Left lung (tissue), 10 donors: ENCODE data around the gene HS6ST1. TPM values are rescaled to one million over a fixed set of nuclear protein-coding genes. Genes with fewer than 3 reads are reported as not detected.
"Not testable (repeated sequence)": the region's sequence is repeated elsewhere in the genome, so short reads cannot be mapped to it uniquely, and the experiment has no call there.

ENCODE experiments used
- ATAC-seq: fragments of 200-7000 bp; cut with Tn5 transposase; one replicate; pipeline ENCODE4 v1.9.1; 2020; ENCODE audit warnings: moderate library complexity
- DNase-seq, 4 donors: peaks; one replicate each; pipeline ENCODE4 v3.0.0-alpha.2; 2013 to 2020
- H3K27ac ChIP-seq, 2 donors: fragments of 200-600 bp; sonication (generic) in 1 of 2; one replicate each; pipeline versions ENCODE4 v1.5.0 to v1.8.0; 2020 to 2021
- H3K27me3 ChIP-seq, 2 donors: fragments of 200-600 bp; sonication (generic) in 1 of 2; one replicate each; pipeline versions ENCODE4 v1.5.0 to v1.8.0; 2020 to 2021
- H3K36me3 ChIP-seq, 2 donors: fragments of 200-600 bp; sonication (generic) in 1 of 2; one replicate each; pipeline versions ENCODE4 v1.5.0 to v1.8.0; 2020 to 2021
- H3K4me1 ChIP-seq, 2 donors: fragments of 200-600 bp; one replicate each; pipeline ENCODE4 v1.8.0; 2021
- H3K4me3 ChIP-seq, 2 donors: fragments of 200-600 bp; sonication (generic) in 1 of 2; one replicate each; pipeline versions ENCODE4 v1.5.0 to v1.8.0; 2020 to 2021; ENCODE audit warnings: mild to moderate bottlenecking in 1 of 2
- H3K9me3 ChIP-seq, 2 donors: fragments of 200-600 bp; sonication (generic) in 1 of 2; one replicate each; pipeline versions ENCODE4 v1.5.0 to v1.8.0; 2020 to 2021
- CTCF ChIP-seq, 2 donors: fragments of 200-600 bp; sonication (generic) in 1 of 2; IDR thresholded peaks; one replicate each; pipeline versions ENCODE4 v1.5.0 to v1.8.0; 2021; ENCODE audit warnings: antibody characterized with exemption in 2 of 2
- intact Hi-C, 2 donors: fragments of 100-400 bp; cut with DNase I; formaldehyde crosslinking; loops; one replicate each; pipeline versions ENCODE4 v1.11.2 to v1.14.2; 2022
- polyA plus RNA-seq, 6 donors: library from polyadenylated mRNA; unstranded; fragments of 120-200 nt; gene quantifications; one replicate each; pipeline ENCODE4 v1.2.1, GENCODE V29; 2013; ENCODE audit not compliant: insufficient read length in 6 of 6
- total RNA-seq, 2 donors: library from RNA; stranded (reverse); fragmentation: NEBNext Ultra II Directional; extraction: Animal tissue kit (Norgen Biotek cat#: 25700); gene quantifications; one replicate each; pipeline ENCODE4 v1.2.1, GENCODE V29; 2021
- donor health status: DM: no; HTN: yes; CAD: no.
- donor health status: DM: no; HTN: no; CAD: no.

Gene HS6ST1
- total and polyA plus RNA-seq, 8 donors: 29.3 to 46.4 (median 37.2) TPM

- Histone ChIP-seq H3K36me3 (no peaks in the 10 kb centered on the region), H3K4me3 (no peak overlapping the region), H3K4me1 (no peaks in the 10 kb centered on the region), H3K27ac (no peak overlapping the region), H3K27me3 (no peaks in the 10 kb centered on the region), H3K9me3 (no peaks in the 10 kb centered on the region)
- ATAC-seq (peak; percentile 96), DNase-seq (no peak)
- intact Hi-C loops: no loop called here
- TF ChIP-seq CTCF (IDR thresholded peaks at IDR 0.05): no peak
Measured at GRCh38 chr2:128260239-128261138, 58.2 kb downstream of the HS6ST1 start.

- no peak for DNase-seq
- intact Hi-C loops: no loop called here
Measured at GRCh38 chr2:128259585-128259984, 59.1 kb downstream of the HS6ST1 start.

GRCh38 chr2:128258218-128258617, 60.5 kb downstream of the HS6ST1 start:
- Histone ChIP-seq H3K27me3 (no peaks in the 10 kb centered on the region), H3K27ac (no peak overlapping the region), H3K4me1 (no peaks in the 10 kb centered on the region), H3K4me3 (no peak overlapping the region), H3K36me3 (no peaks in the 10 kb centered on the region), H3K9me3 (no peaks in the 10 kb centered on the region)
- intact Hi-C loops: no loop called here
- TF ChIP-seq CTCF (IDR thresholded peaks at IDR 0.05): no peak
- no peak for ATAC-seq
- no peak for DNase-seq

More at GRCh38 chr2:128259585-128259984, 59.1 kb downstream of the HS6ST1 start:
- H3K4me3 ChIP-seq: no peak overlapping the region
- TF ChIP-seq CTCF (IDR thresholded peaks at IDR 0.05): no peak
- no peaks in the 10 kb centered on the region for H3K27me3 ChIP-seq
- H3K9me3 ChIP-seq: no peaks in the 10 kb centered on the region
- H3K4me1 ChIP-seq: no peaks in the 10 kb centered on the region
- ATAC-seq: no peak
- no peak overlapping the region for H3K27ac ChIP-seq
- no peaks in the 10 kb centered on the region for H3K36me3 ChIP-seq

GRCh38 chr2:128252501-128252900, 66.2 kb downstream of the HS6ST1 start:
- no peak for ATAC-seq
- no peak for TF ChIP-seq CTCF (IDR thresholded peaks at IDR 0.05)
- intact Hi-C loops: no loop called here

GRCh38 chr2:128252086-128252485, 66.6 kb downstream of the HS6ST1 start:
- H3K27ac ChIP-seq, H3K36me3 ChIP-seq, H3K4me3 ChIP-seq, H3K9me3 ChIP-seq, H3K27me3 ChIP-seq, ATAC-seq, DNase-seq, intact Hi-C loops, H3K4me1 ChIP-seq: not testable (repeated sequence)

More at GRCh38 chr2:128252501-128252900, 66.2 kb downstream of the HS6ST1 start:
- DNase-seq: no peak
- no peak overlapping the region for H3K4me3 ChIP-seq
- no peak overlapping the region for H3K27ac ChIP-seq
- no peaks in the 10 kb centered on the region for H3K9me3 ChIP-seq
- no peaks in the 10 kb centered on the region for H3K4me1 ChIP-seq
- H3K27me3 ChIP-seq: no peaks in the 10 kb centered on the region
- H3K36me3 ChIP-seq: no peaks in the 10 kb centered on the region
